HEK293T (cell line): ENCODE results near the gene RPUSD3.

Source experiments
- FOXK2 ChIP-seq: fragments of 450-650 bp; IDR thresholded peaks from 2 replicates; pipeline ENCODE4 v1.6.1; 2016; ENCODE audit warnings: mild to moderate bottlenecking
- FOXM1 ChIP-seq: fragments of 450-650 bp; IDR thresholded peaks from 2 replicates; pipeline ENCODE4 v1.6.1; 2017; ENCODE audit warnings: mild to moderate bottlenecking, borderline replicate concordance

GRCh38 chr3:9870978-9871377 is 27.2 kb upstream of the RPUSD3 start:
- TF ChIP-seq FOXK2 (no peak), FOXM1 (no peak)
